Loucy (cell line): Measurements from ENCODE around the gene SLIT1.

Experiments
- H2AFZ ChIP-seq: fragments of 200-600 bp; sonication (generic); 2 replicates; pipeline ENCODE4 v1.6.0; 2016; ENCODE audit warnings: antibody characterized with exemption, mild to moderate bottlenecking, low read length, moderate library complexity
- H3F3A ChIP-seq: fragments of 200-600 bp; 2 replicates; pipeline ENCODE4 v1.6.0; 2016; ENCODE audit warnings: antibody characterized with exemption, low read depth, mild to moderate bottlenecking
- H3K27me3 ChIP-seq: fragments of 200-600 bp; sonication (generic); 2 replicates; pipeline ENCODE4 v1.6.1; 2014; ENCODE audit warnings: low read length, mild to moderate bottlenecking; ENCODE audit not compliant: insufficient read depth, poor library complexity, severe bottlenecking
- H3K36me3 ChIP-seq: fragments of 200-600 bp; sonication (generic); 2 replicates; pipeline ENCODE4 v1.6.1; 2016; ENCODE audit warnings: low read length; ENCODE audit not compliant: insufficient read depth
- H3K4me1 ChIP-seq: fragments of 200-600 bp; sonication (generic); 2 replicates; pipeline ENCODE4 v1.5.1; 2014; ENCODE audit warnings: low read length, mild to moderate bottlenecking; ENCODE audit not compliant: insufficient read depth, poor library complexity, severe bottlenecking
- H3K4me2 ChIP-seq: fragments of 200-600 bp; sonication (generic); 2 replicates; pipeline ENCODE4 v1.6.0; 2014; ENCODE audit warnings: antibody characterized with exemption, low read length, low read depth, mild to moderate bottlenecking; ENCODE audit not compliant: poor library complexity, severe bottlenecking
- H3K4me3 ChIP-seq: fragments of 200-600 bp; sonication (generic); 2 replicates; pipeline ENCODE4 v1.5.1; 2014; ENCODE audit warnings: low read length, mild to moderate bottlenecking, mixed read lengths; ENCODE audit not compliant: poor library complexity, severe bottlenecking
- H3K79me2 ChIP-seq: fragments of 200-600 bp; sonication (generic); 2 replicates; pipeline ENCODE4 v1.6.1; 2014; ENCODE audit warnings: low read length; ENCODE audit not compliant: insufficient read depth
- H3K9ac ChIP-seq: fragments of 200-600 bp; sonication (generic); 2 replicates; pipeline ENCODE4 v1.6.0; 2014; ENCODE audit warnings: mild to moderate bottlenecking, low read depth, low read length, moderate library complexity; ENCODE audit not compliant: poor library complexity, severe bottlenecking
- H3K9me2 ChIP-seq: fragments of 200-600 bp; sonication (generic); replicated peaks from 2 replicates; pipeline ENCODE4 v1.6.1; 2016; ENCODE audit warnings: low read depth, low read length, mixed read lengths
- H3K9me3 ChIP-seq: fragments of 200-600 bp; sonication (generic); 2 replicates; pipeline ENCODE4 v1.6.1; 2014; ENCODE audit warnings: mild to moderate bottlenecking, antibody characterized with exemption, low read length, low read depth; ENCODE audit not compliant: insufficient read depth
- H4K20me1 ChIP-seq: fragments of 200-600 bp; sonication (generic); 2 replicates; pipeline ENCODE4 v1.6.0; 2014; ENCODE audit warnings: antibody characterized with exemption, low read length, mild to moderate bottlenecking; ENCODE audit not compliant: insufficient read depth, poor library complexity, severe bottlenecking
- EZH2phosphoT487 ChIP-seq: fragments of 200-600 bp; IDR thresholded peaks from 2 replicates; pipeline ENCODE4 v1.6.1; 2018; ENCODE audit warnings: antibody characterized with exemption, mild to moderate bottlenecking, moderate library complexity, borderline replicate concordance
- TF ChIP-seq, protein P1 (sequence below): fragments of 200-600 bp; sonication (generic); conservative IDR thresholded peaks from 2 replicates; pipeline ENCODE4 v1.5.1; 2014; ENCODE audit warnings: mild to moderate bottlenecking, antibody characterized with exemption, low read length

SLIT1 gene

DNA sequence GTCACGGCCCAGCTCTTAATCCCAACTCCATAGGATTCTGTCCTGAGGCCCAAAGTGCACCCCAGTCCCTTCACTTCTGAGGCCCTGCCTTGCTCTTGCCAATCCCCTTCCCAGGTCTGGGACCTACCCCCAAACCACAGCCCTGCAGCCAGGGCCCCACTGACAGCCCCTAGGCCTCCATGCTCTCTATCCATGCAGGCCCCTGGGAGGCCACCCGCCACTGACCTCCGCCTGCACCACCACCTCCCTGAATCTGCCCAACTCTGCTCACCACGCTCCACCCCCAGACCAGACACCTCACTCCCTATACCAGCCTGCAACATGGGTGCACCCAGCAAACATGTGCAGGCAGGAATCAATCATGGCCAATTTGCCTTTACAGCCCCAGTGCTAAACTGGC is 10.2 kb downstream of the SLIT1 start:
- H3K4me3 ChIP-seq = no peak overlapping the region

DNA sequence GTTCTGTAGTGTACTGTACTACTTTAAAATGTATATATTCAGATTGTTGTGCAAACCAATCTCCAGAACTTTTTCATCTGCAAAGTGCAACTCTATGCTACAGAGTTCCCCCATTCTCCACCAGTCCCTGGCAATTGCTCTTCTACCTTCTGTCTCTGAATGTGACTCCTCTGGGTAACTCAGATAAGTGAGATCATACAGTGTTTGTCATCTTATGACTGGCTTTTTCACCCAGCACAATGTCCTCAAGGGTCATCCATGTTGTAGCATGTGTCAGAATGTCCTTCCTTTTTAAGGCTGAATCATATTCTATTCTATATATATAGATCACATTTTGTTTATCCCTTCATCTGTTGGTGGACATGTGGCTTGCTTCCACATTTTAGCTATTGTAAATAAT is 10.8 kb downstream of the SLIT1 start:
- no peaks in the 10 kb centered on the region for H3K9me2 ChIP-seq
- no peaks in the 10 kb centered on the region for H3K27me3 ChIP-seq
- no peak overlapping the region for H2AFZ ChIP-seq
- TF ChIP-seq, protein P1, sequence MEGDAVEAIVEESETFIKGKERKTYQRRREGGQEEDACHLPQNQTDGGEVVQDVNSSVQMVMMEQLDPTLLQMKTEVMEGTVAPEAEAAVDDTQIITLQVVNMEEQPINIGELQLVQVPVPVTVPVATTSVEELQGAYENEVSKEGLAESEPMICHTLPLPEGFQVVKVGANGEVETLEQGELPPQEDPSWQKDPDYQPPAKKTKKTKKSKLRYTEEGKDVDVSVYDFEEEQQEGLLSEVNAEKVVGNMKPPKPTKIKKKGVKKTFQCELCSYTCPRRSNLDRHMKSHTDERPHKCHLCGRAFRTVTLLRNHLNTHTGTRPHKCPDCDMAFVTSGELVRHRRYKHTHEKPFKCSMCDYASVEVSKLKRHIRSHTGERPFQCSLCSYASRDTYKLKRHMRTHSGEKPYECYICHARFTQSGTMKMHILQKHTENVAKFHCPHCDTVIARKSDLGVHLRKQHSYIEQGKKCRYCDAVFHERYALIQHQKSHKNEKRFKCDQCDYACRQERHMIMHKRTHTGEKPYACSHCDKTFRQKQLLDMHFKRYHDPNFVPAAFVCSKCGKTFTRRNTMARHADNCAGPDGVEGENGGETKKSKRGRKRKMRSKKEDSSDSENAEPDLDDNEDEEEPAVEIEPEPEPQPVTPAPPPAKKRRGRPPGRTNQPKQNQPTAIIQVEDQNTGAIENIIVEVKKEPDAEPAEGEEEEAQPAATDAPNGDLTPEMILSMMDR = no peak
- no peak for TF ChIP-seq EZH2phosphoT487
- no peak overlapping the region for H3K4me3 ChIP-seq
- no peak overlapping the region for H3K9ac ChIP-seq
- no peak overlapping the region for H3K4me2 ChIP-seq
- H3K9me3 ChIP-seq = no peaks in the 10 kb centered on the region
- H3K79me2 ChIP-seq = no peaks in the 10 kb centered on the region
- H3K4me1 ChIP-seq = peaks cover 5% of the 10 kb centered on the region
- H3K36me3 ChIP-seq = no peaks in the 10 kb centered on the region
- no peaks in the 10 kb centered on the region for H3F3A ChIP-seq
- H4K20me1 ChIP-seq = no peaks in the 10 kb centered on the region

More for the DNA sequence above, 10.2 kb downstream of the SLIT1 start:
- H3K9me2 ChIP-seq = no peaks in the 10 kb centered on the region
- H4K20me1 ChIP-seq = no peaks in the 10 kb centered on the region
- no peaks in the 10 kb centered on the region for H3K9me3 ChIP-seq
- no peaks in the 10 kb centered on the region for H3K36me3 ChIP-seq
- no peaks in the 10 kb centered on the region for H3F3A ChIP-seq
- H3K27me3 ChIP-seq = no peaks in the 10 kb centered on the region
- H3K4me1 ChIP-seq = peaks cover 5% of the 10 kb centered on the region
- H3K79me2 ChIP-seq = no peaks in the 10 kb centered on the region
- TF ChIP-seq EZH2phosphoT487 = no peak
- TF ChIP-seq, protein P1 = no peak
- H3K9ac ChIP-seq = no peak overlapping the region
- no peak overlapping the region for H3K4me2 ChIP-seq
- H2AFZ ChIP-seq = no peak overlapping the region

DNA sequence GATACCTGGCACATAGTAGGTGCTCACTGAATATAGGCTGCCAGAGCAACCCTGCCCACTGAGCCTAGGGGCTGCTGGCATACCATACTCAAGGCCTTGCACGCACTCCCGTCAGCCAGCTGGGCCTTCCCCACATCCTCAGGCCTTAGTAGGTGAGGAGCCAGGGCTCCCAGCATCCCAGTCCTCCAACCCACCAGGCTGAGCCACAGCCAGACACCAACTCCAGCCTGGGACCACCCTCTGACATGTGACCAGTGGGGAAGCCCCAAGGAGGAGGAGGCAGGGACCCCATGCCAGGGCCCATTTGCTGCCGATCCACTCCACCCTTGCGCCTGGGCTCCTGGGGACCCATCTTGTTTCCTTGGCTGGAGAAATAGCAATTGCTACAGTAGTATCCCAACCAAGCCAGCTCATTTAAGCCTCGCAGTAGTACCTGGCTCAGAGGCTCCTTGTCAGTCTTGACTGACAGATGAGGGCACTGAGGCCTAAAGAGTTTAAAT is 11.4 kb downstream of the SLIT1 start:
- Histone ChIP-seq H2AFZ (no peak overlapping the region), H3K9me3 (no peaks in the 10 kb centered on the region), H3K9me2 (no peaks in the 10 kb centered on the region), H3K4me2 (no peak overlapping the region), H3K9ac (no peak overlapping the region), H3K79me2 (no peaks in the 10 kb centered on the region), H3K4me3 (no peak overlapping the region), H4K20me1 (no peaks in the 10 kb centered on the region), H3K27me3 (no peaks in the 10 kb centered on the region), H3K4me1 (peaks cover 5% of the 10 kb centered on the region), H3K36me3 (no peaks in the 10 kb centered on the region), H3F3A (no peaks in the 10 kb centered on the region)
- TF ChIP-seq, protein P1 = no peak
- no peak for TF ChIP-seq EZH2phosphoT487
